ENCODE results near the gene CHST8.
"Not testable (repeated sequence)": the region's sequence is repeated elsewhere in the genome, so short reads cannot be mapped to it uniquely, and the experiment has no call there.

CHST8 gene

GRCh38 chr19:33644284-33644836 lies 22.6 kb downstream of the CHST8 start:
- no peak for DNase-seq (ENCODE audit: low spot score)

GRCh38 chr19:33646306-33646705 lies 24.6 kb downstream of the CHST8 start:
- no peak for DNase-seq (ENCODE audit: low spot score)

GRCh38 chr19:33647146-33647545 lies 25.4 kb downstream of the CHST8 start:
- no peak for DNase-seq (ENCODE audit: low spot score)

- no peak for DNase-seq (ENCODE audit: low spot score)
Observed at GRCh38 chr19:33649627-33650305, 28.0 kb downstream of the CHST8 start.

- DNase-seq (ENCODE audit: low spot score), result no peak
Observed at GRCh38 chr19:33653684-33654083, 31.9 kb downstream of the CHST8 start.

GRCh38 chr19:33654840-33655508 lies 33.2 kb downstream of the CHST8 start:
- no peak for DNase-seq (ENCODE audit: low spot score)

GRCh38 chr19:33659835-33660234 lies 38.1 kb downstream of the CHST8 start:
- DNase-seq (ENCODE audit: low spot score), result no peak

- no peak for DNase-seq (ENCODE audit: low spot score)
Observed at GRCh38 chr19:33660410-33661124, 38.8 kb downstream of the CHST8 start.

- no peak for DNase-seq (ENCODE audit: low spot score)
Observed at GRCh38 chr19:33661336-33661735, 39.6 kb downstream of the CHST8 start.

- DNase-seq (ENCODE audit: low spot score), result no peak
Observed at GRCh38 chr19:33662391-33663092, 40.8 kb downstream of the CHST8 start.

- not testable (repeated sequence) for DNase-seq (ENCODE audit: low spot score)
Observed at GRCh38 chr19:33663316-33663715, 41.6 kb downstream of the CHST8 start.

GRCh38 chr19:33664744-33665143 lies 43.0 kb downstream of the CHST8 start:
- DNase-seq (ENCODE audit: low spot score), result no peak

- DNase-seq (ENCODE audit: low spot score), result no peak
Observed at GRCh38 chr19:33665776-33666595, 44.2 kb downstream of the CHST8 start.

- no peak for DNase-seq (ENCODE audit: low spot score)
Observed at GRCh38 chr19:33667141-33667650, 45.4 kb downstream of the CHST8 start.

- no peak for DNase-seq (ENCODE audit: low spot score)
Observed at GRCh38 chr19:33667881-33668280, 46.1 kb downstream of the CHST8 start.

- DNase-seq (ENCODE audit: low spot score), result no peak
Observed at GRCh38 chr19:33668968-33669367, 47.2 kb downstream of the CHST8 start.

GRCh38 chr19:33669376-33669775 lies 47.6 kb downstream of the CHST8 start:
- no peak for DNase-seq (ENCODE audit: low spot score)

- DNase-seq (ENCODE audit: low spot score), result no peak
Observed at GRCh38 chr19:33670398-33670797, 48.6 kb downstream of the CHST8 start.

GRCh38 chr19:33671211-33671610 lies 49.5 kb downstream of the CHST8 start:
- no peak for DNase-seq (ENCODE audit: low spot score)

GRCh38 chr19:33673258-33673875 lies 51.6 kb downstream of the CHST8 start:
- DNase-seq (ENCODE audit: low spot score), result no peak
